PC-9 (cell line): ENCODE data around the gene C17orf100. TPM values are rescaled to one million over a fixed set of nuclear protein-coding genes. Genes with fewer than 3 reads are reported as not detected.

ENCODE experiments used
- BruUV-seq: library from RNA; stranded (reverse); fragments of 400-500 nt; replicated peaks from 2 replicates; lab custom pipeline; 2021; lab: Mats Ljungman, UMichigan
- CTCF ChIA-PET: fragments of 300-600 bp; sonication (Branson Sonifier 250); formaldehyde crosslinking; loops from one replicate; lab custom pipeline; 2022; ENCODE audit warnings: antibody characterized with exemption; lab: Charles Lee
- POLR2A ChIA-PET: fragments of 300-600 bp; sonication (Branson Sonifier 250); formaldehyde crosslinking; loops from one replicate; lab custom pipeline; 2022; ENCODE audit warnings: antibody characterized with exemption; ENCODE audit not compliant: unreplicated experiment; lab: Charles Lee
- DNase-seq, 2 experiments: peaks; one replicate each; pipeline versions ENCODE4 v3.0.0 to v3.0.0-alpha.2; 2015 to 2022; ENCODE audit warnings: mixed read lengths in 1 of 2
- H2AFZ ChIP-seq: fragments of 200-600 bp; sonication (generic); 2 replicates; pipeline ENCODE4 v1.8.1; 2017; ENCODE audit warnings: antibody characterized with exemption
- H3F3A ChIP-seq: fragments of 200-600 bp; sonication (generic); 2 replicates; pipeline ENCODE4 v1.8.1; 2017; ENCODE audit warnings: antibody characterized with exemption, mild to moderate bottlenecking, low read depth; ENCODE audit not compliant: insufficient read depth
- H3K27ac ChIP-seq: fragments of 200-600 bp; sonication (generic); 2 replicates; pipeline ENCODE4 v1.6.1; 2016; ENCODE audit warnings: mixed run types
- H3K27me3 ChIP-seq: fragments of 200-600 bp; sonication (generic); 2 replicates; pipeline ENCODE4 v1.6.1; 2016; ENCODE audit warnings: low read depth, mixed run types; ENCODE audit not compliant: insufficient read depth
- H3K36me3 ChIP-seq: fragments of 200-600 bp; sonication (generic); 2 replicates; pipeline ENCODE4 v1.6.1; 2016; ENCODE audit warnings: low read depth, mixed run types
- H3K4me1 ChIP-seq: fragments of 200-600 bp; sonication (generic); replicated peaks from 2 replicates; pipeline ENCODE4 v1.6.1; 2016; ENCODE audit warnings: mixed run types; ENCODE audit not compliant: insufficient read depth
- H3K4me2 ChIP-seq: fragments of 200-600 bp; sonication (generic); 2 replicates; pipeline ENCODE4 v1.6.1; 2017; ENCODE audit warnings: mixed run types
- H3K4me3 ChIP-seq: fragments of 200-600 bp; sonication (generic); 2 replicates; pipeline ENCODE4 v1.6.1; 2016; ENCODE audit warnings: mixed run types
- H3K79me2 ChIP-seq: fragments of 200-600 bp; sonication (generic); 2 replicates; pipeline ENCODE4 v1.6.1; 2017; ENCODE audit warnings: low read depth, mixed run types
- H3K9me2 ChIP-seq: fragments of 200-600 bp; sonication (generic); 2 replicates; pipeline ENCODE4 v1.8.1; 2017; ENCODE audit warnings: mild to moderate bottlenecking; ENCODE audit not compliant: insufficient read depth
- H3K9me3 ChIP-seq: fragments of 200-600 bp; sonication (generic); 2 replicates; pipeline ENCODE4 v1.8.1; 2016; ENCODE audit warnings: low read depth; ENCODE audit not compliant: insufficient read depth
- H4K20me1 ChIP-seq: fragments of 200-600 bp; sonication (generic); 2 replicates; pipeline ENCODE4 v1.8.1; 2017; ENCODE audit not compliant: insufficient read depth
- CTCF ChIP-seq: fragments of 200-600 bp; sonication (generic); conservative IDR thresholded peaks from 2 replicates; pipeline ENCODE4 v1.6.1; 2017; ENCODE audit warnings: mixed run types, antibody characterized with exemption, mild to moderate bottlenecking, moderate library complexity
- EZH2 ChIP-seq: fragments of 200-600 bp; sonication (generic); IDR thresholded peaks from 2 replicates; pipeline ENCODE4 v1.8.0; 2017; ENCODE audit warnings: antibody characterized with exemption, low read depth
- intact Hi-C: fragments of 100-400 bp; cut with micrococcal nuclease; formaldehyde crosslinking; loops from one replicate; pipeline ENCODE4 v1.10.0; 2022; ENCODE audit not compliant: unreplicated experiment
- total RNA-seq: library from RNA; stranded (reverse); gene quantifications from 2 replicates; pipeline ENCODE4 v1.2.3, GENCODE V29; 2021

Gene C17orf100
- total RNA-seq, 1 experiment from 2014 or later: 4.4 TPM

GRCh38 chr17:6695565-6695964, 44.0 kb downstream of the C17orf100 start:
- CTCF ChIA-PET: no interaction called here

GRCh38 chr17:6696906-6697305, 45.3 kb downstream of the C17orf100 start:
- Histone ChIP-seq H3K9me3 (no peaks in the 10 kb centered on the region), H2AFZ (no peak overlapping the region)

More at GRCh38 chr17:6695565-6695964, 44.0 kb downstream of the C17orf100 start:
- Histone ChIP-seq H3K9me2 (no peaks in the 10 kb centered on the region), H3K9me3 (no peaks in the 10 kb centered on the region), H3K4me2 (no peak overlapping the region), H4K20me1 (no peaks in the 10 kb centered on the region), H3K27ac (no peak overlapping the region), H3F3A (no peaks in the 10 kb centered on the region), H3K79me2 (no peaks in the 10 kb centered on the region), H3K4me3 (no peak overlapping the region), H3K4me1 (peaks cover 10% of the 10 kb centered on the region), H3K36me3 (no peaks in the 10 kb centered on the region), H3K27me3 (peaks cover 12% of the 10 kb centered on the region; the same call in 1 of the 2 replicates), H2AFZ (no peak overlapping the region)
- TF ChIP-seq CTCF (no peak), EZH2 (no peak)
- BruUV-seq: no TSS peak
- DNase-seq: no peak
- POLR2A ChIA-PET: no interaction called here
- intact Hi-C loops: no loop called here

GRCh38 chr17:6698004-6698403, 46.4 kb downstream of the C17orf100 start:
- Histone ChIP-seq H4K20me1 (no peaks in the 10 kb centered on the region), H3K4me2 (no peak overlapping the region), H3K4me1 (peaks cover 10% of the 10 kb centered on the region), H3K9me3 (no peaks in the 10 kb centered on the region), H2AFZ (no peak overlapping the region), H3K9me2 (no peaks in the 10 kb centered on the region), H3K79me2 (no peaks in the 10 kb centered on the region), H3K27ac (no peak overlapping the region), H3K4me3 (no peak overlapping the region), H3K27me3 (peaks cover 7% of the 10 kb centered on the region; the same call in 1 of the 2 replicates), H3K36me3 (no peaks in the 10 kb centered on the region), H3F3A (no peaks in the 10 kb centered on the region)
- CTCF ChIA-PET: no interaction called here
- DNase-seq: peak in 1 of 2 experiments; percentile 13
- no peak for TF ChIP-seq CTCF
- no peak for TF ChIP-seq EZH2
- intact Hi-C loops: no loop called here
- no TSS peak for BruUV-seq
- POLR2A ChIA-PET: interaction anchor here (0.6 kb wide), 1 partner anchor 32 kb away, joined by 3 read pairs; no protein-coding TSS in a partner anchor

More at GRCh38 chr17:6696906-6697305, 45.3 kb downstream of the C17orf100 start:
- Histone ChIP-seq H3K4me2 (no peak overlapping the region), H4K20me1 (no peaks in the 10 kb centered on the region), H3K9me2 (no peaks in the 10 kb centered on the region), H3F3A (no peaks in the 10 kb centered on the region), H3K4me1 (peaks cover 10% of the 10 kb centered on the region), H3K36me3 (no peaks in the 10 kb centered on the region), H3K79me2 (no peaks in the 10 kb centered on the region), H3K27ac (no peak overlapping the region), H3K27me3 (peaks cover 12% of the 10 kb centered on the region; the same call in 1 of the 2 replicates), H3K4me3 (no peak overlapping the region)
- no TSS peak for BruUV-seq
- CTCF ChIA-PET: no interaction called here
- intact Hi-C loops: no loop called here
- POLR2A ChIA-PET: no interaction called here
- DNase-seq: peak in 1 of 2 experiments; percentile 30
- TF ChIP-seq EZH2: no peak
- no peak for TF ChIP-seq CTCF
